Measurements from ENCODE around the gene NELL1.

NELL1 gene

DNA sequence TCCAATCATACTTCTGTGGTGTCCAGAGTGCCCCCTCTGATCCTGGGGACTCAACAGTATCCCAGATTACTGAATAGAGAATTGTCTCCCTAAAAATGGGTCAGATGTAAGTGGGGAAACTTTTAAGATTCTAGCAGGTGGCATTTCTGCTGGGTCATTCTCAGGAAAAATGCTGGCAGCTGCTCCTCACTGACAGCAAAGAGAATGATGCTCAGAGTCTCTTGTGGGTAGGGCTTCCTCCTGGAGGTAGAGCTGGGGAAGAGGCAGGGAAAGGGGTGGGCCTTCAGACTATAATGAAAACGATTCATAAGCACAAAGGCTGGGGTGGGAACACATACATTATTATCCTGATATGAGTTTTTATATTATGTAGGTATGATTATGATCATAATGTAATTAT is 647.2 kb downstream of the NELL1 start:
- no peak overlapping the region for H3K27ac ChIP-seq (ENCODE audit: low read depth, low read length)
- no peak overlapping the region for H3K4me3 ChIP-seq (ENCODE audit: low read length)
- no peak overlapping the region for H3K9ac ChIP-seq (ENCODE audit: low read depth, low read length)
- no peaks in the 10 kb centered on the region for H3K36me3 ChIP-seq (ENCODE audit: insufficient read depth, low read length)
- H3K4me1 ChIP-seq (ENCODE audit: insufficient read depth, low read length) = no peaks in the 10 kb centered on the region
- H3K9me3 ChIP-seq (ENCODE audit: insufficient read depth, low read depth, low read length) = no peaks in the 10 kb centered on the region
- H3K27me3 ChIP-seq (ENCODE audit: insufficient read depth, low read length) = no peaks in the 10 kb centered on the region
- WGBS = no CpG with 5 or more reads among the region's 1 CpG

DNA sequence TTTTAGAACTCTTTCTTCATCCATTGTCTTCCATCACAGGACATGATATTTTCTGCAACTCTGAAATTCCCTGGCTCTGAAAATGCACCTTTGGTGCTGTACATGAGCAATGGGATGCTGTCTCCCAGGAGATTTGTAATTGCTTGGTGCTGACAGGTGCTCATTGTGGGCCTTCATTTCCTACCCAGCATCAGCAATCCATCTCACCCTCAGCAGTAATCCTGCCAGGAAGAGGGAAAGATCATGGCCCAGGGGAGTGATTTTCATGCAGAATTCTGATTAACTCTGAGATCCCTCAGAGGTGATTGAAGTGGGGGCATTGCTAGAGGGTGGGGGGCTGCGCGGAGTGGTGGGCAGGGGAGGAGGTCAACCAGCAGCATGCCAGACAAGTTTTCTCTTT is 651.7 kb downstream of the NELL1 start:
- Histone ChIP-seq H3K4me1 (ENCODE audit: insufficient read depth, low read length) (0 out of 2 replicates have a peak, but pooled peaks cover 3% of the 10 kb centered on the region), H3K36me3 (ENCODE audit: insufficient read depth, low read length) (no peaks in the 10 kb centered on the region), H3K27me3 (ENCODE audit: insufficient read depth, low read length) (no peaks in the 10 kb centered on the region), H3K4me3 (ENCODE audit: low read length) (no peak overlapping the region), H3K9me3 (ENCODE audit: insufficient read depth, low read depth, low read length) (no peaks in the 10 kb centered on the region), H3K9ac (ENCODE audit: low read depth, low read length) (no peak overlapping the region), H3K27ac (ENCODE audit: low read depth, low read length) (no peak overlapping the region)
- WGBS = no CpG with 5 or more reads among the region's 2 CpGs

DNA sequence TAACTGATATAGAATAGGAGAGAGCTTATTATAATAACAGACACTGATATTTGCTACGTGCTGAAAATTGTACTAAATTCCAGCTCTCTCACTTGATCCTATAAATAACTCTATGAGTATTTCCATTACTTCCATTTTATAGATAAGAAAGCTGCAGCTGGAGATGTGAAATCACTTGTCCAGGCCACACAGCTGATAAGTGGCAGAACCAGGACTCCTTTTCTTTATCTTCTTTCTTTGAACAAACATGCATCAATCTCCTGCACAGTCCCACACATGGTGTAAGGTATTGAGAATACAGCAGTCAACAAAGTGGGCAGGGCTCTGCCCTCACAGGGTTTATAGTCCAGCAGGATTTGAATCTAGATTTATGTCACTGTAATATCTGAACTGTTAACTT is 652.1 kb downstream of the NELL1 start:
- H3K27me3 ChIP-seq (ENCODE audit: insufficient read depth, low read length) = no peaks in the 10 kb centered on the region
- no peaks in the 10 kb centered on the region for H3K36me3 ChIP-seq (ENCODE audit: insufficient read depth, low read length)
- H3K27ac ChIP-seq (ENCODE audit: low read depth, low read length) = no peak overlapping the region
- no peak overlapping the region for H3K9ac ChIP-seq (ENCODE audit: low read depth, low read length)
- WGBS = no CpG with 5 or more reads among the region's 1 CpG
- no peaks in the 10 kb centered on the region for H3K9me3 ChIP-seq (ENCODE audit: insufficient read depth, low read depth, low read length)
- H3K4me3 ChIP-seq (ENCODE audit: low read length) = no peak overlapping the region
- H3K4me1 ChIP-seq (ENCODE audit: insufficient read depth, low read length) = 0 out of 2 replicates have a peak, but pooled peaks cover 3% of the 10 kb centered on the region

DNA sequence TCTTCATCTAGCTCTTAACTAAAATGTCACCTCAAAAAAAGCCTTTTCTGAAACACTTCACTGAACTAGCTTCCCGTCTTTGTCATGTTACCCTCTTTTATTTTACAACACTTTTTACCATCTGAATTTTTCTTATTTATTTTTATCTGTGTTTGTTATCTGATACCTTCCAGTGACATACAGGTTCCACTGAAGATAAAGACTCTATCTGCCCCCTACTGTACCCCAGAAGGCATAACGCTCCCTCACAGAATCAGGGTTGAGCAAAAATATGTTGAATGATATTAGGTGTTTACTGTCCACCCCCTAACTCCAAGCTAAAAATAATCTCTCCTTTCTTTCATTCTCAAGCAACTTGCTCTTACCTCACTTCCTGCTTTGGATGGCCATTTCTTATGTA is 654.2 kb downstream of the NELL1 start:
- H3K27me3 ChIP-seq (ENCODE audit: insufficient read depth, low read length) = no peaks in the 10 kb centered on the region
- no peak overlapping the region for H3K9ac ChIP-seq (ENCODE audit: low read depth, low read length)
- H3K9me3 ChIP-seq (ENCODE audit: insufficient read depth, low read depth, low read length) = 0 out of 2 replicates have a peak, but pooled peaks cover 9% of the 10 kb centered on the region
- 89% methylated on average over 1 of the region's 2 CpGs for WGBS
- H3K4me1 ChIP-seq (ENCODE audit: insufficient read depth, low read length) = 0 out of 2 replicates have a peak, but pooled peaks cover 3% of the 10 kb centered on the region
- H3K4me3 ChIP-seq (ENCODE audit: low read length) = no peak overlapping the region
- no peaks in the 10 kb centered on the region for H3K36me3 ChIP-seq (ENCODE audit: insufficient read depth, low read length)
- H3K27ac ChIP-seq (ENCODE audit: low read depth, low read length) = no peak overlapping the region

DNA sequence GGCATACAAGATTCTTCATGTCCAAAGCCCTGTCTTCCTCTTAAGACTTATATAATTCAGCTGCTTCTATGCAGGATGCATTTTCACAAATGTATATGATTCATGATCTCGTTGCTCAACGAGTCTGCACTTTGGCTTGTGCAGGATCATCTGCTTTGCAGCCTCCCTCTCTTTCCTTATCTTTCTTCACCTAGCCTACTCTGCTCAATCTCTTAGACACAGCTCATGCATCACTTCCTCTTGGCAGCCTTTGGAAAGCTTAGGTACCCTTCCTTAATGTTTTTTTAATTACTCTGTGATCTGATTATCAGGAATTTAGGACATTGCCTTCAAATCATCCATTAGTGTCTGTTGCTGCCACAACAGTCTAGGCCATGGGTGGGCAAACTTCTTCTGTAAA is 673.8 kb downstream of the NELL1 start:
- Histone ChIP-seq H3K9me3 (ENCODE audit: insufficient read depth, low read depth, low read length) (no peaks in the 10 kb centered on the region), H3K36me3 (ENCODE audit: insufficient read depth, low read length) (no peaks in the 10 kb centered on the region), H3K4me3 (ENCODE audit: low read length) (no peak overlapping the region), H3K27me3 (ENCODE audit: insufficient read depth, low read length) (no peaks in the 10 kb centered on the region), H3K9ac (ENCODE audit: low read depth, low read length) (no peak overlapping the region), H3K4me1 (ENCODE audit: insufficient read depth, low read length) (no peaks in the 10 kb centered on the region), H3K27ac (ENCODE audit: low read depth, low read length) (no peak overlapping the region)
- WGBS = 92% methylated on average over 2 of the region's 2 CpGs

DNA sequence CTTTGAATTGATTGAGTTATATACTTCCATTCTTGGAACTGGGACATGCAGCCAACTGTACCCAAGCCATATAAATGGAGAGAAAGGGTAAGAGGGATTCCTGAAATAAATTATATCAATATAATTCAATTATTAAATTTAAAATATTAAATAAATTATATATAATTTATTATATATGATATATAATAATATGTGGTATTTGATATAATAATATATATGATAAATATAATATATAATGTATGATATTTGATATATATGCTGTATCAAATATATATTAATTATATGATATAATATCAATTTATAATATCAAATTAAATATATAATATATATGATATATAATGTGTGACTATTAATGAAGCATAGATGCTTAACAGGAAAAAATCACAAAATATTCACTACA is 677.0 kb downstream of the NELL1 start:
- no peaks in the 10 kb centered on the region for H3K36me3 ChIP-seq (ENCODE audit: insufficient read depth, low read length)
- H3K4me1 ChIP-seq (ENCODE audit: insufficient read depth, low read length) = no peaks in the 10 kb centered on the region
- no peak overlapping the region for H3K9ac ChIP-seq (ENCODE audit: low read depth, low read length)
- no peaks in the 10 kb centered on the region for H3K27me3 ChIP-seq (ENCODE audit: insufficient read depth, low read length)
- H3K9me3 ChIP-seq (ENCODE audit: insufficient read depth, low read depth, low read length) = no peaks in the 10 kb centered on the region
- no peak overlapping the region for H3K27ac ChIP-seq (ENCODE audit: low read depth, low read length)
- H3K4me3 ChIP-seq (ENCODE audit: low read length) = no peak overlapping the region

DNA sequence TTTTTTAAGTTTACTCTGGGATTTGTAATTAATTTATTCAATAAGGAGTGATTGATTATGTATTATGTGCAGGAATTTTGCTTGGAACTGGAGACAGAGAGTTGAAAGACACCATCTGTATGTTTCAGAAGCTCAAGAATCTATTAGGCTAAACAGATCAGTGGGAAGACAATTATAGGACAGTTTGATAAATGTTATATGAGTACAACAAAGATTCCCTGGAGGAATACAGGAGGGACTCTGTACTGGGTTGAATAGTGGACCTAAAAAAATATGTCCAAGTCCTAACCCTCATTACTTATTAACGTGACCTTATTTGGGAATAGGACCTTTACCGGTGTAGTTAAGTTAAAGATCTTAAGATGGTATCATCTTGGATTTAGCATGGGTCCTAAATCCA is 681.2 kb downstream of the NELL1 start:
- 96% methylated on average over 2 of the region's 2 CpGs for WGBS
- H3K4me1 ChIP-seq (ENCODE audit: insufficient read depth, low read length) = no peaks in the 10 kb centered on the region
- no peaks in the 10 kb centered on the region for H3K36me3 ChIP-seq (ENCODE audit: insufficient read depth, low read length)
- H3K27ac ChIP-seq (ENCODE audit: low read depth, low read length) = no peak overlapping the region
- H3K4me3 ChIP-seq (ENCODE audit: low read length) = no peak overlapping the region
- no peaks in the 10 kb centered on the region for H3K27me3 ChIP-seq (ENCODE audit: insufficient read depth, low read length)
- no peaks in the 10 kb centered on the region for H3K9me3 ChIP-seq (ENCODE audit: insufficient read depth, low read depth, low read length)
- no peak overlapping the region for H3K9ac ChIP-seq (ENCODE audit: low read depth, low read length)

DNA sequence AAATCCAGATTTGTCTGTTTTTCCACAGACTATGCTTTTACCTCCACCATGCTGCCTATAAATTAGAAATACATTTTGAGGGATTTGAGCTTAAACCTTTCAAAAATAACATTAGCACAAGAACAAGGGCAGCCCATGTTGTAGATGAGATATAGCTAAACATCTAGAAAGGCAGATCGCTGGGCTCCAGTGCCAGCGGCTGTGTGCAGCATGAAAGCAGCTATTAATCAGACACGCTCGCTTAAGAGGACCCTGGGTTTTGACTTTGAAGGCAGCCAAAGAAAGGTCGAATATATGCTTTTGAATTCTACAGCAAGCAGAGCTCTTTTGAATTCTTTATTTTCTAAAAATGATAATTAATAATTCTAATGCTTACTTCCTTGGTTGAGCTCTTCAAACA is 684.0 kb downstream of the NELL1 start:
- Histone ChIP-seq H3K27ac (ENCODE audit: low read depth, low read length) (no peak overlapping the region), H3K36me3 (ENCODE audit: insufficient read depth, low read length) (no peaks in the 10 kb centered on the region), H3K27me3 (ENCODE audit: insufficient read depth, low read length) (no peaks in the 10 kb centered on the region), H3K9me3 (ENCODE audit: insufficient read depth, low read depth, low read length) (no peaks in the 10 kb centered on the region), H3K9ac (ENCODE audit: low read depth, low read length) (no peak overlapping the region), H3K4me3 (ENCODE audit: low read length) (no peak overlapping the region), H3K4me1 (ENCODE audit: insufficient read depth, low read length) (no peaks in the 10 kb centered on the region)
- 96% methylated on average over 5 of the region's 5 CpGs for WGBS

DNA sequence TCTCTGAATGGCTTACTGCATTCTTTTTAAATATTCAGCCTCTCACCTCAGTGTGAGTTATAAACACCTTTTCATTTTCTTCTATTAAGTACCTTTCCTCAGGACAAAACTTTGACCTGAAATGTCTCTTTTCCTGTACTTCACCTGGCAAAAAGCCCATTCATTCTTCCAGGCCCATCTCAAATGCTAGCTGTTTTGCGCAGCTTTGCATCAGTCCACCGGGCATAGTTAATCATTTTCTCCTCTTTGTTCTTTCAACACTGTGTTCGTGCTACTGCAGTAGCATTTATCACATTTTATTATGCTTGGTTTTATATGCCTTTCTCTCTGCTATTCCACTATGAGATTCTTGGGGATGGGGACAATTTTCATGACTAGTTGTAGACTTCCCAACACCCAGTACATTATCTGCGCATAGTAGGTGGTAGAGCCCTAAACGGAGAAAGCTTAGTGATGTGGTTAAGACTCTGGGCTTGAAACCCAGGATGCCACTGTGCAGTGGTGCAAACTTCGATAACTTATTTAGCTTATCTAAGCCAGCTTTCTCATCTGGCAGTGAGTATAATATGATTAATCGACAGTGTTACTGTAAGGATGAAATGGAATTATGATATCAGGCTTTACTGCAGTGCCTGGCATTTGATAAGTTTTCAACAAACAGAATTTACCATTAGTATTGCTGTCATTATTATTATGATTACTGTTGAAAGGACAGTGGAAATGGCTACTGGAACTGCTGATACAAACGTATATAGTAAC is 695.7 kb downstream of the NELL1 start:
- 95% methylated on average over 8 of the region's 8 CpGs for WGBS
- no peak overlapping the region for H3K9ac ChIP-seq (ENCODE audit: low read depth, low read length)
- H3K27me3 ChIP-seq (ENCODE audit: insufficient read depth, low read length) = no peaks in the 10 kb centered on the region
- no peak overlapping the region for H3K4me3 ChIP-seq (ENCODE audit: low read length)
- no peaks in the 10 kb centered on the region for H3K36me3 ChIP-seq (ENCODE audit: insufficient read depth, low read length)
- no peaks in the 10 kb centered on the region for H3K4me1 ChIP-seq (ENCODE audit: insufficient read depth, low read length)
- no peaks in the 10 kb centered on the region for H3K9me3 ChIP-seq (ENCODE audit: insufficient read depth, low read depth, low read length)
- H3K27ac ChIP-seq (ENCODE audit: low read depth, low read length) = no peak overlapping the region

DNA sequence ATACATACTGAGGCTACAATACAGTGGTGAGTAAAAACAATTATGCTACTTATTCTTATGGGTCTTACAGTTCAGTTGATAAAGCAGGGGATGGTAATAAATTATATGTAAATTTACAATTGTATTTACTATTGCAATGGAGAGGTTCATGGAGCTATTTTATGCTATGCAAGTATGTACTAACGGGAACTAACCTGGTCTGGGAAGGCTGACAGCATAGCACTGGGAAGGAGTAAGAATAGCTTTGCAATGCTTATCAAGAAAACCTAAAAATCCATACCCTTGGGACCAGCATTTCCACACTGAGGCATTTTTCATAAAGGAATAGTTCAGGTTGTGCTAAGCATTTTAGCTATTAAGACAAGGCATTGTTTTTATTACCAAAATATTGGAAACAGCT is 700.6 kb downstream of the NELL1 start:
- WGBS = 83% methylated on average over 1 of the region's 1 CpG
- H3K4me1 ChIP-seq (ENCODE audit: insufficient read depth, low read length) = no peaks in the 10 kb centered on the region
- no peaks in the 10 kb centered on the region for H3K36me3 ChIP-seq (ENCODE audit: insufficient read depth, low read length)
- no peaks in the 10 kb centered on the region for H3K9me3 ChIP-seq (ENCODE audit: insufficient read depth, low read depth, low read length)
- no peaks in the 10 kb centered on the region for H3K27me3 ChIP-seq (ENCODE audit: insufficient read depth, low read length)
- H3K4me3 ChIP-seq (ENCODE audit: low read length) = no peak overlapping the region
- no peak overlapping the region for H3K9ac ChIP-seq (ENCODE audit: low read depth, low read length)
- H3K27ac ChIP-seq (ENCODE audit: low read depth, low read length) = no peak overlapping the region

DNA sequence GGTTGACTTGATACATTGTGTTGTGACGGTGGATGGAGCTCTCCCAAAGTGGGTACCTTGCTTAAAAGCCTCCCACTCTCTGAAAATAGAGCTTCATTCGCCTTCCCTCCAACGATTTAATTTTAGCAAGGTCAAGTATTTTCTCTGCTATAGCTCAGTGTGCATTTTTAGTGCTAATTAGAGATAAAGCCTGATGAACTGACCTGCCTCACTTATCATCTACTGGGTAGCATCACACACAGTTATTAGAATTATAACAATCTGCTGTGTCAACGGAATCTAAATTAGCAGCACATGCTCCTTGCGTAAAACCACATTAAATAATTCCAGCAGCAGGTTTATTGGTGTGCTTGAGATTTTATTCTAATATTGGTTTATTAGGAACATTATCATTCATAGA is 701.7 kb downstream of the NELL1 start:
- WGBS = 88% methylated on average over 4 of the region's 5 CpGs
- no peaks in the 10 kb centered on the region for H3K4me1 ChIP-seq (ENCODE audit: insufficient read depth, low read length)

DNA sequence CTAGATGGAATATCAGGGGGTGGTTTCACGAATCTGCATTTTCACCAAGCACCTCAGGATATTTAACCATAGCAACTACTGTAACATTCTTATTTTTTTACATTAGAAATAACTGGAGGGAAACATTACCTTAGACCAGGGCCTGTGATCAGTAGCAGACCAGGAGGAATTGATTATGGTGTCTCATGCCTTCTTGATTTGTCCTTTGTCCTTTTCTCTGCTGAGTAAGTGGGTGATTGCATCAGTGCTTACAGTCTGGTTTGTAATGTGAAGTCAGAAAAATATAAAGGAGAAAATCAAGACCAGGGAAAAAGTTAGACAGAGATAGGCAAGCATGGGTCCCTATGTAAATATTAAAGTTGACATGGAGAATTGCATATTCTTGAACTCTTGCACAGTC is 703.3 kb downstream of the NELL1 start:
- Histone ChIP-seq H3K9ac (ENCODE audit: low read depth, low read length) (no peak overlapping the region), H3K27me3 (ENCODE audit: insufficient read depth, low read length) (no peaks in the 10 kb centered on the region), H3K9me3 (ENCODE audit: insufficient read depth, low read depth, low read length) (no peaks in the 10 kb centered on the region), H3K36me3 (ENCODE audit: insufficient read depth, low read length) (no peaks in the 10 kb centered on the region), H3K27ac (ENCODE audit: low read depth, low read length) (no peak overlapping the region), H3K4me1 (ENCODE audit: insufficient read depth, low read length) (no peaks in the 10 kb centered on the region), H3K4me3 (ENCODE audit: low read length) (no peak overlapping the region)
- no CpG with 5 or more reads among the region's 1 CpG for WGBS

More for the DNA sequence above, 701.7 kb downstream of the NELL1 start:
- no peaks in the 10 kb centered on the region for H3K9me3 ChIP-seq (ENCODE audit: insufficient read depth, low read depth, low read length)
- no peak overlapping the region for H3K27ac ChIP-seq (ENCODE audit: low read depth, low read length)
- H3K36me3 ChIP-seq (ENCODE audit: insufficient read depth, low read length) = no peaks in the 10 kb centered on the region
- H3K27me3 ChIP-seq (ENCODE audit: insufficient read depth, low read length) = no peaks in the 10 kb centered on the region
- no peak overlapping the region for H3K9ac ChIP-seq (ENCODE audit: low read depth, low read length)
- no peak overlapping the region for H3K4me3 ChIP-seq (ENCODE audit: low read length)

Data from HUES64 (cell line).